GM19468 (cell line): ENCODE results near the gene PCSK6.
"Not testable (repeated sequence)": the region's sequence is repeated elsewhere in the genome, so short reads cannot be mapped to it uniquely, and the experiment has no call there.

Experiments used
- ATAC-seq: cut with Tn5 transposase; IDR thresholded peaks from one replicate; pipeline ENCODE4 v1.9.1; 2021; ENCODE audit warnings: mild to moderate bottlenecking, moderate library complexity, moderate number of reproducible peaks; ENCODE audit not compliant: unreplicated experiment; ENCODE audit errors: extremely low read depth

The PCSK6 gene

GRCh38 chr15:101371081-101371480 is 118.4 kb downstream of the PCSK6 start:
- no peak for ATAC-seq

GRCh38 chr15:101370330-101371024 is 119.0 kb downstream of the PCSK6 start:
- ATAC-seq = no peak

GRCh38 chr15:101369676-101370075 is 119.8 kb downstream of the PCSK6 start:
- no peak for ATAC-seq

- ATAC-seq = no peak
These were observed 120.5 kb downstream of the PCSK6 start for GRCh38 chr15:101368861-101369642.

- no peak for ATAC-seq
These were observed 121.3 kb downstream of the PCSK6 start for GRCh38 chr15:101368086-101368780.

- no peak for ATAC-seq
These were observed 122.7 kb downstream of the PCSK6 start for GRCh38 chr15:101366853-101367252.

- no peak for ATAC-seq
These were observed 126.4 kb downstream of the PCSK6 start for GRCh38 chr15:101362986-101363566.

- ATAC-seq = no peak
These were observed 127.1 kb downstream of the PCSK6 start for GRCh38 chr15:101362359-101362758.

- no peak for ATAC-seq
These were observed 128.1 kb downstream of the PCSK6 start for GRCh38 chr15:101361418-101361817.

GRCh38 chr15:101359365-101359947 is 130.1 kb downstream of the PCSK6 start:
- ATAC-seq = no peak

GRCh38 chr15:101358895-101359294 is 130.6 kb downstream of the PCSK6 start:
- ATAC-seq = no peak

GRCh38 chr15:101357885-101358284 is 131.6 kb downstream of the PCSK6 start:
- no peak for ATAC-seq

- no peak for ATAC-seq
These were observed 132.2 kb downstream of the PCSK6 start for GRCh38 chr15:101357333-101357732.

- ATAC-seq = not testable (repeated sequence)
These were observed 132.9 kb downstream of the PCSK6 start for GRCh38 chr15:101356512-101357172.

- no peak for ATAC-seq
These were observed 133.6 kb downstream of the PCSK6 start for GRCh38 chr15:101355678-101356464.

GRCh38 chr15:101354891-101355623 is 134.4 kb downstream of the PCSK6 start:
- no peak for ATAC-seq

GRCh38 chr15:101353240-101353639 is 136.3 kb downstream of the PCSK6 start:
- no peak for ATAC-seq

GRCh38 chr15:101351736-101352135 is 137.8 kb downstream of the PCSK6 start:
- no peak for ATAC-seq
